Stomach (tissue), 9 donors: ENCODE results near the gene BAG1. TPM values are rescaled to one million over a fixed set of nuclear protein-coding genes. Genes with fewer than 3 reads are reported as not detected.

Source experiments
- DNase-seq, 2 donors: peaks; one replicate each; pipeline versions ENCODE4 v3.0.0 to v3.0.0-alpha.2; 2013 to 2019
- H3K27ac ChIP-seq, 5 donors: fragments of 200-600 bp in 4 of 5; sonication (generic) in 4 of 5; one replicate each; pipeline ENCODE4 v1.5.1; 2013 to 2019; ENCODE audit warnings: mild to moderate bottlenecking in 1 of 5, moderate library complexity in 1 of 5
- H3K27me3 ChIP-seq, 3 donors: fragments of 200-600 bp; sonication (generic); one replicate each; pipeline ENCODE4 v1.5.1; 2017 to 2019; ENCODE audit warnings: mixed run types in 1 of 3
- H3K36me3 ChIP-seq, 4 donors: fragments of 200-600 bp; sonication (generic); 1 replicate in 3 of 4; 2 replicates in 1 of 4; pipeline ENCODE4 v1.5.1; 2016 to 2019
- H3K4me1 ChIP-seq, 4 donors: fragments of 200-600 bp; sonication (generic); one replicate each; pipeline ENCODE4 v1.5.1; 2016 to 2019
- H3K4me3 ChIP-seq, 4 donors: fragments of 200-600 bp; sonication (generic) in 3 of 4; one replicate each; pipeline ENCODE4 v1.5.1; 2016 to 2019; ENCODE audit warnings: mild to moderate bottlenecking in 1 of 4
- H3K9me3 ChIP-seq, 4 donors: fragments of 200-600 bp; sonication (generic); one replicate each; pipeline ENCODE4 v1.5.1; 2016 to 2019
- CTCF ChIP-seq, 7 experiments: fragments of 450-650 bp in 4 of 7; fragments of 200-600 bp in 3 of 7; sonication (generic) in 3 of 7; IDR thresholded peaks; one replicate each; pipeline ENCODE4 v1.5.1; 2016 to 2019; ENCODE audit warnings: antibody characterized with exemption in 7 of 7, control low read depth in 2 of 7, mild to moderate bottlenecking in 1 of 7
- EP300 ChIP-seq: sonication (generic); formaldehyde crosslinking; IDR thresholded peaks from one replicate; pipeline ENCODE4 v1.6.1; 2017; ENCODE audit warnings: antibody characterized with exemption
- POLR2A ChIP-seq, 4 donors: fragments of 450-650 bp; IDR thresholded peaks; one replicate each; pipeline ENCODE4 v1.6.1; 2016; ENCODE audit warnings: antibody characterized with exemption in 4 of 4, control low read depth in 2 of 4, mild to moderate bottlenecking in 1 of 4, moderate library complexity in 1 of 4
- POLR2AphosphoS5 ChIP-seq, 3 donors: sonication (generic); formaldehyde crosslinking; IDR thresholded peaks; one replicate each; pipeline ENCODE4 v1.6.1; 2016; ENCODE audit warnings: antibody characterized with exemption in 3 of 3
- WGBS, 5 donors: extraction: QIAGEN DNeasy Blood & Tissue Kit in 3 of 5; methylation state at CpG; one replicate each; pipeline versions ENCODE4 v1.1.5 to v1.1.7; 2013 to 2018; 5-methylcytosine and 5-hydroxymethylcytosine counted together
- intact Hi-C: fragments of 100-400 bp; cut with DNase I; formaldehyde crosslinking; loops from one replicate; pipeline ENCODE4 v1.15.1; 2023; ENCODE audit warnings: low total_unique reads
- polyA plus RNA-seq, 3 donors: library from polyadenylated mRNA; stranded (reverse); fragments of 200-250 nt; gene quantifications; one replicate each; pipeline ENCODE4 v1.2.3, GENCODE V29; 2013
- total RNA-seq, 5 donors: library from RNA; depleted of rRNA; stranded (reverse); fragments of >200 nt; gene quantifications; one replicate each; pipeline versions ENCODE4 v1.1.0 to v1.2.3, GENCODE V29; 2014 to 2016
- donor health status: healthy with polysubstance abuse.
- donor health status: Bipolar disorder and iron deficiency.
- donor health status: healthy.

BAG1 gene
- total and polyA plus RNA-seq, 8 donors = 2.3 to 461 (median 132) TPM

GRCh38 chr9:33227008-33227398 lies 37.5 kb downstream of the BAG1 start:
- Histone ChIP-seq H3K36me3 (no peaks in the 10 kb centered on the region), H3K4me3 (no peak overlapping the region), H3K9me3 (no peaks in the 10 kb centered on the region), H3K27ac (peak overlapping the region in 2 of 5 donors; percentile 44 to 68), H3K4me1 (peaks cover 5 to 22% (median 12%) of the 10 kb centered on the region in 4 donors), H3K27me3 (no peaks in the 10 kb centered on the region)
- TF ChIP-seq EP300 (no peak), POLR2AphosphoS5 (IDR thresholded peaks at IDR 0.05) (no peak), POLR2A (IDR thresholded peaks at IDR 0.05) (no peak), CTCF (IDR thresholded peaks at IDR 0.05) (no peak)
- 73 to 88% (median 85%) methylated on average over 10 of the region's 10 CpGs for WGBS, 5 donors
- intact Hi-C loops = loop anchor here (5.0 kb wide), 1 partner anchor 145 kb away; no protein-coding TSS in a partner anchor
- DNase-seq = peak in 1 of 2 donors; percentile 38

DNA sequence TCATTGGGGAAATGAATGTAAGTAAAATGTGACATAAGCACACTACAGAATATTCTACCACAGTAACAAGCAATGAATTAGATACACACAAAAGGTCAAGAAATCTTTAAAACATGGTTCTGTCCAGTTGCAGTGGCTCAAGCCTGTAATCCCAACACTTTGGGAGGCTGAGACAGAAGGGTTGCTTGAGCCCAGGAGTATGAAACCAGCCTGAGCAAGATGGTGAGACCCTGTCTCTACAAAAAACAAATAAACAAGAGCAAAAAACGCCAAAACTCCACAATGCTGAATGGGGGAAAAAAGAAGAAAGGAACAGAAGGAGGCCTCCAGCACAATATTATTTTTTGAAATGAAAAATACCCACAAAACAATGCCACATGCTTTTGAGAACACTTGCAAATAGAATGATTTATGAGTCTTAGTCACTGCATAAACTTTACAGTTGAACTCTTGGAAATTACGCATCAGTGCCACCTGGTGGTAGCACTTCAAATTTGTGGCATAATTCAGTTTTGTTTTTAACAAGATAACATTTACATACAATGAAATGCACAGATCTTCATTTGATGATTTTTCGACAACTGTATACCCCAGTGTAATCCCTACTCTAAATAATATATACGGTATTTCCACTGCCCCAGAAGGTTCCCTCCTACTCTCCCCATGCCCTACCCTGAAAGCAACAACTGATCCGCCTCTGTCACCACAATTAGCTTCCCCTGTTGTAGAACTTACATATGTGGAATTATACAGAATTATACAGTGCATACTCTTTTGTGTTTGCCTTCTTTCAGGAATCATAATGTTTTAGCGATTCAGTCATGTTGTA lies 39.0 kb downstream of the BAG1 start:
- Histone ChIP-seq H3K36me3 (no peaks in the 10 kb centered on the region), H3K27ac (no peak overlapping the region), H3K4me3 (no peak overlapping the region), H3K27me3 (no peaks in the 10 kb centered on the region), H3K9me3 (no peaks in the 10 kb centered on the region), H3K4me1 (peaks cover 5 to 31% (median 12%) of the 10 kb centered on the region in 4 donors)
- 20 to 28% (median 25%) methylated on average over 6 of the region's 6 CpGs for WGBS, 5 donors
- no peak for TF ChIP-seq EP300
- no peak for TF ChIP-seq POLR2A (IDR thresholded peaks at IDR 0.05)
- TF ChIP-seq CTCF (IDR thresholded peaks at IDR 0.05) = peak in 5 of 7 experiments; percentile 48 to 86 (median 78)
- TF ChIP-seq POLR2AphosphoS5 (IDR thresholded peaks at IDR 0.05) = peak; percentile 15 to 73 (median 43)
- DNase-seq = peak; percentile 70 to 90
- intact Hi-C loops = loop anchor here (5.0 kb wide), 1 partner anchor 143 kb away; no protein-coding TSS in a partner anchor

GRCh38 chr9:33223696-33224095 lies 40.8 kb downstream of the BAG1 start:
- no peak overlapping the region for H3K4me3 ChIP-seq
- no peak for DNase-seq
- 57 to 88% (median 64%) methylated on average over 1 of the region's 1 CpG for WGBS, 5 donors
- no peak overlapping the region for H3K27ac ChIP-seq
- intact Hi-C loops = no loop called here
- no peaks in the 10 kb centered on the region for H3K27me3 ChIP-seq
- peaks cover 5 to 26% (median 9%) of the 10 kb centered on the region in 4 donors for H3K4me1 ChIP-seq
- TF ChIP-seq POLR2AphosphoS5 (IDR thresholded peaks at IDR 0.05) = no peak
- no peak for TF ChIP-seq EP300
- TF ChIP-seq POLR2A (IDR thresholded peaks at IDR 0.05) = no peak
- TF ChIP-seq CTCF (IDR thresholded peaks at IDR 0.05) = no peak
- H3K9me3 ChIP-seq = no peaks in the 10 kb centered on the region
- no peaks in the 10 kb centered on the region for H3K36me3 ChIP-seq

DNA sequence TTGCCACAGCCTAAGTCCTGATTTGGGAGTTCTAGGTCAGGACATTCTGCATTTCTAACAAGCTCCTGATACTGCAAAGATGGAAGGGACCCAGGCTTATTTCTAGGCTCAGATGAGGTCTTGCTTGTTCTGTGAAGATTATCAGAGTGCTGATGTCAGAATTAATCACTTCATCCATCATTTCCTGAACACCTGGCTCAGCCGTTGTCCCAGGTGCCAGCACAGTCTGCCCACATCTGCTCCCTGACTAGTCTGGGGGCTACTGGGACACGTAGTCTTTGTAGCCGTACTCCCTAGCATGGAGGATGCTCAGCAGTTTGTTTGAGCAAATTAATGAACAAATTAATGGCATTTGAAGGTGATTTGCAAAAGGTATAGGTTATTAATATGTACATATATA lies 42.5 kb downstream of the BAG1 start:
- no peak for DNase-seq
- Histone ChIP-seq H3K4me1 (peaks cover 5 to 24% (median 8%) of the 10 kb centered on the region in 4 donors), H3K4me3 (no peak overlapping the region), H3K27ac (no peak overlapping the region), H3K9me3 (no peaks in the 10 kb centered on the region), H3K36me3 (no peaks in the 10 kb centered on the region), H3K27me3 (no peaks in the 10 kb centered on the region)
- intact Hi-C loops = no loop called here
- no peak for TF ChIP-seq CTCF (IDR thresholded peaks at IDR 0.05)
- no peak for TF ChIP-seq EP300
- TF ChIP-seq POLR2A (IDR thresholded peaks at IDR 0.05) = no peak
- TF ChIP-seq POLR2AphosphoS5 (IDR thresholded peaks at IDR 0.05) = no peak
- 64 to 71% (median 67%) methylated on average over 3 of the region's 3 CpGs for WGBS, 5 donors
